Activated CD8-positive, alpha-beta memory T cell treated with anti-CD3 and anti-CD28 coated beads for 48 hours (primary cell): ENCODE data around the gene INPP5A.

ENCODE experiments used
- DNase-seq, 3 experiments: peaks; one replicate each; pipeline ENCODE4 v3.0.0-alpha.2; 2020; ENCODE audit warnings: low read depth in 2 of 3, low spot score in 2 of 3

Gene INPP5A

GRCh38 chr10:132776821-132777220 lies 239.2 kb downstream of the INPP5A start:
- DNase-seq: no peak

DNA sequence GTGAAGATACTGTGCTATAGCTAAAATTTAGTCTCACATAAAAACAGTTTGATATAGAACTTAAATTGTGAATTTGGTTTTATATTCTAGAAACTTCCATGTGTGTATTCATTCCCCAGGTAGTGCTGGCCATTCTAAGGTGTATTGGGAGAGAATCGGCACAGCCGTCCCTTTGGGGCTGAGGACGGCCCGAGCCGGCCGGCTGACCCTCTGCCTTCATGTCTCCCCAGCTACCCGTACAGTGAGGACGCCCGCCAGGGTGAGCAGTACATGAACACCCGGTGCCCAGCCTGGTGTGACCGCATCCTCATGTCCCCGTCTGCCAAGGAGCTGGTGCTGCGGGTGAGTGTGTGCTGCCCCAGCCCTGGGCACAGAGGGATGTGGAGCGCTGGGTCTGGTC lies 239.9 kb downstream of the INPP5A start:
- DNase-seq: no peak

- DNase-seq: no peak
These were observed 242.1 kb downstream of the INPP5A start for GRCh38 chr10:132779549-132780294.

GRCh38 chr10:132780356-132780755 lies 242.8 kb downstream of the INPP5A start:
- no peak for DNase-seq

DNA sequence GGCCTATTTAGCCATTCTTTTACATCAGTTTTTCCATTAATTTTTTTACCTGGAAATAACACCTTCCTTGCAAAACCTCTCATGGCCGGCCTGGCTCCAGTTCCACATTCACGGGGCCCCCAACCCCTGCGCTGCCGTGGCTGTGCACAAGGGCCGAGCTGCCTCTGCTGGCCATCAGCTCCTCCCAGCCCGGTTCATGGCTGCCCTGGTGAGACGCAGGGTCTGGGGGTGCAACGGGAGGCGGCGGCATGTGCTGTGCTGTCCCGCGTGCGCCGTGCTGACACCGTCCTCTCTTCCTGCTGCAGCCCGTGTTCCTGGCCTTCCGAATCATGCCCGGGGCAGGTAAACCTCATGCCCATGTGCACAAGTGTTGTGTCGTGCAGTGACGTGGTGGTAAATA lies 244.0 kb downstream of the INPP5A start:
- no peak for DNase-seq

GRCh38 chr10:132783165-132783939 lies 245.8 kb downstream of the INPP5A start:
- DNase-seq: no peak

DNA sequence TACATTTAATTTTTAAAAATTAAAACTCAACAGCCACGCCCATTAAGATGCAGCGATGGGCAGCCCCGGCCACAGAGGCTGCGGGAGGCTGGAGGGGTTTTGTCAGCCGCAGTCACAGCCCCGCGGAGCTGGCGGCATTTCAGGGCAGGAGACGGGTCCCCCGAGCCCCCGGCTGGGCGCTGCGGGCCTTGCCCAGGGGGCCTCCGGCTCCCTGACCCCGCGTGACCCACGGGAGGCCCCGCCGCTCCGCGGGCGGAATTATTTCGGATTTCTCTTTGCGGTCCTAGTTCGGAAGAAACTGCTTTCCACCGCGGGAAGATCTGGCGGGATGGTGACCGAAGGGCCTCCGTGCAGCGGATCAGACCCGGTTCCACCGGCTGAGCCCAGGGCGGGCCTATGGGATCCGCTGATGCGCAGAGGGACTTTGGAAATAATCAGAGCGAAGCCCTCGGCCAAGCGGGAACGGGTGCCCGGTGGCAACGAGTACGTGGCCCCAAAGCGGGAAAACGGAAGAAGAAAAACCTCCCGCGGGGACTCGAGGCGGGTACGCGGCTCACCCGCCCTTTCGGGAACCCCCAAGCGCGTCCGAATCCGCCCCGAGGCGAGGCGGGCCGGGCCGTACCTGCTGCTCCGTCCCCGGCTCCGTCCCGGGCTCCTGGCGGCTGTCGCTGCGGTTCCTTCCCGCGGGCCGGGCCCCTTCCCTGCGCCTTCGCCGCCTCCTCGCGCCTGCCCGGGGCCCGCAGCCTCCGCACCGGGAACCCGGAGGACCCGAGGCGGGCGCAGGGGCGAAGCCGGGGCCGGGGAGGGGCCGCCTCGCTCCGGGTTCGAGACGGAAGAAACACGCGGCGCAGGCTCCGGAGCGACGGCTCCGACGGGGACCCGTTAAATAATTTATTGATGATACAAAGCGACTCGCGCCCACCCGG lies 246.6 kb downstream of the INPP5A start:
- DNase-seq: no peak

GRCh38 chr10:132784866-132785722 lies 247.5 kb downstream of the INPP5A start:
- DNase-seq: no peak

GRCh38 chr10:132785723-132786475 lies 248.3 kb downstream of the INPP5A start, which contains the start of gene NKX6-2:
NKX6-2 (minus strand) TSS chr10:132786147; CDS start chr10:132785948, 199 bp downstream.
- DNase-seq: no peak

DNA sequence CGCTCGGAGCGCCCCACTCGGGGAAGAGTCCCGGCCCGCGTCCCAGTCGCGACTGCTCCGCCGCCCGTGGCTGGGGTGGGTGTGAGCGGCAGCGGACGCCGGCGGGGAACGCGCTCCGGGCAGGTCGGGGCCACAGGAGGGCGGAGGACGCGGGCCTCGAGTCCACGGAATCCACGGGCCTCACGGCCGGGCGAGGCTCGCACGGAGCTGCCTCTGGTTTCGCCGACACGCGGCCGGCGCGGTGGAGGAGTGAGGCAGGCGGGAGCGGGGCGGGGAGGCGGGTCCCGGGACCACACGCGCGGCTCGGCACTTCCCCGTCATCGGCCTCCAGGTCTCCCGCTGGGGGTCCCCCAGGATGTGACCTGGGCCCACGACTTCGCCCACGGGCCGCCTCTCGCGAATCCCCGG lies 248.9 kb downstream of the INPP5A start:
- DNase-seq: no peak

DNA sequence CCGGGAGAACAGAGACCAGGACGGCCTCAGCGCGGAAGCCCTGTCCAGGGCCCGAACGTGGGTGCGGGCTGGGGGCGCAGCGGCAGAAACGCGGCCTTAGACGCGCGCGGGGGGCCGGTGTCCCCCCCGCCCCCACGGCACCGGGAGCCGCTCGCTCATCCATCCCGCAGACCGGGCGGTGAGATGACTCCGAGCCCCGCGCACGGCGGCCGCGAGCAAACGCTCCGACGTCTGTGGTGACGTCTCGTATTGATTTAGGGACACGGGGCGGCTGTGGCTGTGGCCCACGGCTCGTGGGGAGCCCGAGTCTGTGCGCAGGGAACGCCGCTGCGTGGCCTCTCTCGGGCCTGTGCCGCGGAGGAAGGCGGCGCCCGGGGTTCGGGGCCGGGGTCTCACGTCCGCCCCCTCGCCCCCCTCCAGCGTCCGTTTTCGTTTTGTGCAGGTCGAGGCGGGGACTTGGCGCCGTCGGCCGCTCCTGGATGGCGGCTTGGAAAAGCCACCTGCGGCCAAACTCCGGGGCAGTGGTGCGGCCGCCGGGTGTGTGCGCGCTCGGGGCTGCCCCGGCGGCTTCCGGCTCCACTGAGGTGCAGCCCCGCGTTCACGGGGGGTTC lies 249.4 kb downstream of the INPP5A start:
- no peak for DNase-seq

DNA sequence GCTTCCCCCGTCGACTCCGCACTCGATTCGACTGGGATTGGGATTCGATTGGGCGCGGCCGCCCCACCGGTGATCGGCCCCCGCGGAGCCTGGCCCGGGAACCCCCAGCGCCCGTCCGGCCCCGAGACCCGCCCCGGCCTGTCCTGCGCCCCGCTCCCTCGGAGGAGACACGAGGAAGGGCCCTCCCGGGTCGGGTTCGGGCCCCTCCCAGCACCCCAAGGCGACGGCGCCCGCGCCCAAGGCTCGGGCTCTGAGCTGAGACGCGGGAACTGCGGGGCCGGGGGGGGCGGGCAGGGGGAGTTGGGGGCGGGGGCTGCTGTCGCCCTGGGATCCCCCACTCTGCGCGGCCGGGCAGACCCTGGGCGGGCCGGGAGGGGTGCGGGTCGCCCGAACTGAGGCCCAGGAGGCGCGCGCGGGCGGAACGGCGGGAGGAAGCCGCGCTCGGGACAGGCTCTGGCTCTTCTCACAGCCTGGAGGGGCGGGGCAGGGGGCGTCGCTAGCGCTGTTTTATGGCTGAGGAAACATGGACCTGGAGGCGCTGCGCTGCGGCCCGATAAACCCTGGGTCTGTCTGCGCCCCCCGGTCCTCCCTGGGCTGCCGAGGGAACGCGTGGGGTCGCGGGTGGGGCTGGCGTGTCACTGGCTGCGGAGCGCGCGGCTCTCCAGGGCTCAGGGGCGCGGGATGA lies 250.1 kb downstream of the INPP5A start:
- no peak for DNase-seq

GRCh38 chr10:132788180-132788830 lies 250.7 kb downstream of the INPP5A start:
- no peak for DNase-seq

- no peak for DNase-seq
These were observed 251.2 kb downstream of the INPP5A start for GRCh38 chr10:132788831-132789219.

GRCh38 chr10:132789659-132790148 lies 252.1 kb downstream of the INPP5A start:
- DNase-seq: no peak

DNA sequence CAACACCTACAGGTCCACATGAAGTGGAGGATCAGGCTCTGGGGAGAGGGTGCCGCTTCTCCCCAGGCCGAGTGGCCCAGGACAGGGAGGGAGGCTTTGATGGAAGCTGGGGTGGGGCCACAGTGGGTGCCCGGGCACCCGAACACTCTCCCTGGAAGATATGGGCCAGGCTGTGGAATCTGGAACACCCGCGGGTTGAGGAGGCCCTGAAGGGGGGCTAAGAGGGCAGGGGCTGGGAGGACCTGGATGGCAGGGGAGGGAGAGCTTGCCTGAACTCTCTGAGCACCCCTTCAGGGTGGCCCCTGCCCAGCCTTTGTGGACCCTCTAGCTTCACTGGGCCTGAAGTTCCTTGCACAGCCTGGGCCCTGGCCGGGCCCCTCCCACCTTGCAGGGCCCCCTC lies 252.9 kb downstream of the INPP5A start:
- no peak for DNase-seq

DNA sequence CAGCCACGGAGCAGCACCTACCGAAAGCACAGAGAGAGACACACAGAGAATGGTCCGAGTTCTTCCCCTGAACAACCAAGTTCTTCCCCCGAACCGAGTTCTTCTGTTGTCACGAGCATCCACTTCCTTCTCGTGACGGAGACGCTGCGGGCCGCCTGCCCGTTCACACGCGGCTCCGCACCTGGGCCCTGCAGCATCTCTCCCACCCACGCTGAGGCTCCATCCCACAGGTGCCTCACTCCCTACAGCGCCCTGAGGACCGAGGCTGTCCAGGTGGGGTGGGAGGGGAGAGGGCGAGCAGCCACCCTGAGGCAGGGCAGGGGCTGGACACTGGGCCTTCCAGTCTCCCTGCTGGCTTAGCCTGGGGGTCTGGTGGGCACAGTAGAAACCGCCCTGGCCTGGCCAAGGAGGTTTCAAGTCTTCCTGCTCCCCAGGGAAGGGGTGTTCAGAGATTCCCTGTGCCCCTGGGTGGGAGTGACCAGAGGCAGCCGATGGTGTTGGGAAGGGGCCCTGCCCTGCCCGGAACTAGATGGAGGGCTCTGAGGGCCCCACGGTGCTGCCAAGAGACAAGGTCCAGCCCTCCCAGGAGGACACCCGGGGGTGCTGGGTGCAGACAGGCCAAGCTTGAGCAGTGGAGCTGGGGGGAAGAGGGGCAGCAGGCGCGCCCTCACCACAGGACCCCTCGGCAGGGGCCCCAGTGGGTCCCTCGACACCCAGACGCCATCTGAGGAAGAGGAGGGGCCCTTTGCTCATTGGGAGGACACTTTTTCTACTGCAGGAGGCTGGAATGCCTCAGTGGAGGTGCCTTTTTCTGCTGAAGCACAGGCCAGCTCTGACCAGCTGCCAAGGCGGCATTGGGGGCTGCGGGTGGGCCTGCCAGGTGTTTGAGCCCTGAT lies 253.6 kb downstream of the INPP5A start:
- no peak for DNase-seq
